AG10803 (cell line): Measurements from ENCODE around the gene TTLL5.

Source experiments
- DNase-seq: peaks from one replicate; pipeline ENCODE4 v3.0.0; 2010; ENCODE audit warnings: low read depth
- H3K4me3 ChIP-seq: 2 replicates; pipeline ENCODE4 v1.5.1; 2011; ENCODE audit warnings: mild to moderate bottlenecking, low read length, control low read depth
- CTCF ChIP-seq: conservative IDR thresholded peaks from 2 replicates; pipeline ENCODE4 v1.5.1; 2011; ENCODE audit warnings: mild to moderate bottlenecking, low read length, control low read depth, inconsistent platforms

The TTLL5 gene

GRCh38 chr14:75970989-75971388 is 309.9 kb downstream of the TTLL5 start:
- no peak for DNase-seq
- TF ChIP-seq CTCF: no peak

GRCh38 chr14:75971509-75971908 is 310.5 kb downstream of the TTLL5 start:
- DNase-seq: no peak
- H3K4me3 ChIP-seq: no peak overlapping the region
- no peak for TF ChIP-seq CTCF

More at GRCh38 chr14:75970989-75971388, 309.9 kb downstream of the TTLL5 start:
- no peak overlapping the region for H3K4me3 ChIP-seq

- no peak for DNase-seq
- H3K4me3 ChIP-seq: no peak overlapping the region
- no peak for TF ChIP-seq CTCF
These were observed 311.9 kb downstream of the TTLL5 start for GRCh38 chr14:75972801-75973421.

GRCh38 chr14:75976826-75977581 is 316.0 kb downstream of the TTLL5 start:
- no peak overlapping the region for H3K4me3 ChIP-seq
- no peak for TF ChIP-seq CTCF
- peak; percentile 18 for DNase-seq

GRCh38 chr14:75977582-75977943 is 316.5 kb downstream of the TTLL5 start:
- no peak overlapping the region for H3K4me3 ChIP-seq
- no peak for TF ChIP-seq CTCF
- DNase-seq: peak; percentile 31

GRCh38 chr14:75978249-75978731 is 317.2 kb downstream of the TTLL5 start:
- H3K4me3 ChIP-seq: no peak overlapping the region
- DNase-seq: peak; percentile 23
- no peak for TF ChIP-seq CTCF

- peak; percentile 62 for DNase-seq
- peak; percentile 67 for TF ChIP-seq CTCF
- peak overlapping the region; percentile 17 for H3K4me3 ChIP-seq
These were observed 318.1 kb downstream of the TTLL5 start for GRCh38 chr14:75979071-75979571.
